Activated naive CD8-positive, alpha-beta T cell treated with anti-CD3 and anti-CD28 coated beads, Interleukin-2, amount 50 U/mL, for 24 hours (primary cell): Measurements from ENCODE around the gene GBE1.

ENCODE experiments used
- ATAC-seq: fragments of 150-1000 bp; cut with Tn5 transposase; one replicate; pipeline ENCODE4 v1.10.0; 2021
- DNase-seq: peaks from one replicate; pipeline ENCODE4 v3.0.0; 2021
- H3K27ac Mint-ChIP-seq: one replicate; pipeline ENCODE4 v1.8.0; 2021; ENCODE audit warnings: mild to moderate bottlenecking, mixed read lengths
- H3K27me3 Mint-ChIP-seq: one replicate; pipeline ENCODE4 v1.8.0; 2021; ENCODE audit warnings: mixed read lengths
- H3K36me3 Mint-ChIP-seq: one replicate; pipeline ENCODE4 v1.8.0; 2021; ENCODE audit warnings: low read depth, mixed read lengths
- H3K4me1 Mint-ChIP-seq: one replicate; pipeline ENCODE4 v1.8.0; 2021; ENCODE audit warnings: mixed read lengths
- H3K4me3 Mint-ChIP-seq: one replicate; pipeline ENCODE4 v1.8.0; 2021; ENCODE audit warnings: mild to moderate bottlenecking, moderate library complexity, mixed read lengths
- H3K9me3 Mint-ChIP-seq: one replicate; pipeline ENCODE4 v1.8.0; 2021; ENCODE audit warnings: mixed read lengths

GBE1 gene

GRCh38 chr3:81581966-81582599 is 179.4 kb downstream of the GBE1 start:
- Mint-ChIP-seq H3K4me1 (no peaks in the 10 kb centered on the region), H3K4me3 (no peak overlapping the region), H3K27me3 (no peaks in the 10 kb centered on the region), H3K27ac (no peak overlapping the region), H3K36me3 (peaks cover 11% of the 10 kb centered on the region), H3K9me3 (no peaks in the 10 kb centered on the region)
- ATAC-seq (no peak), DNase-seq (peak; percentile 14)

- no peaks in the 10 kb centered on the region for H3K27me3 Mint-ChIP-seq
- no peaks in the 10 kb centered on the region for H3K4me1 Mint-ChIP-seq
- DNase-seq (no peak), ATAC-seq (no peak)
- H3K9me3 Mint-ChIP-seq = no peaks in the 10 kb centered on the region
- H3K4me3 Mint-ChIP-seq = no peak overlapping the region
- peaks cover 15% of the 10 kb centered on the region for H3K36me3 Mint-ChIP-seq
- no peak overlapping the region for H3K27ac Mint-ChIP-seq
Observed at GRCh38 chr3:81580355-81580754, 181.1 kb downstream of the GBE1 start.

GRCh38 chr3:81579744-81580143 is 181.7 kb downstream of the GBE1 start:
- H3K27me3 Mint-ChIP-seq = no peaks in the 10 kb centered on the region

GRCh38 chr3:81572201-81572756 is 189.2 kb downstream of the GBE1 start:
- Mint-ChIP-seq H3K4me1 (no peaks in the 10 kb centered on the region), H3K9me3 (no peaks in the 10 kb centered on the region), H3K4me3 (no peak overlapping the region), H3K27ac (no peak overlapping the region), H3K27me3 (no peaks in the 10 kb centered on the region), H3K36me3 (peaks cover 35% of the 10 kb centered on the region)
- DNase-seq (no peak), ATAC-seq (no peak)

More at GRCh38 chr3:81579744-81580143, 181.7 kb downstream of the GBE1 start:
- Mint-ChIP-seq H3K27ac (no peak overlapping the region), H3K9me3 (no peaks in the 10 kb centered on the region), H3K4me3 (no peak overlapping the region), H3K4me1 (no peaks in the 10 kb centered on the region), H3K36me3 (peaks cover 15% of the 10 kb centered on the region)
- ATAC-seq (no peak), DNase-seq (no peak)

- Mint-ChIP-seq H3K27ac (no peak overlapping the region), H3K9me3 (peaks cover 22% of the 10 kb centered on the region), H3K36me3 (peaks cover 41% of the 10 kb centered on the region), H3K27me3 (no peaks in the 10 kb centered on the region), H3K4me3 (no peak overlapping the region), H3K4me1 (no peaks in the 10 kb centered on the region)
- DNase-seq = no peak
- ATAC-seq = no peak
Observed at GRCh38 chr3:81568378-81568777, 193.1 kb downstream of the GBE1 start.

GRCh38 chr3:81565041-81565440 is 196.4 kb downstream of the GBE1 start:
- Mint-ChIP-seq H3K9me3 (peaks cover 22% of the 10 kb centered on the region), H3K36me3 (peaks cover 32% of the 10 kb centered on the region), H3K4me3 (no peak overlapping the region), H3K27me3 (no peaks in the 10 kb centered on the region), H3K27ac (no peak overlapping the region), H3K4me1 (no peaks in the 10 kb centered on the region)
- ATAC-seq (no peak), DNase-seq (no peak)

- H3K4me1 Mint-ChIP-seq = no peaks in the 10 kb centered on the region
- no peaks in the 10 kb centered on the region for H3K27me3 Mint-ChIP-seq
- H3K27ac Mint-ChIP-seq = no peak overlapping the region
- peaks cover 12% of the 10 kb centered on the region for H3K36me3 Mint-ChIP-seq
- no peaks in the 10 kb centered on the region for H3K9me3 Mint-ChIP-seq
- H3K4me3 Mint-ChIP-seq = no peak overlapping the region
- ATAC-seq (no peak), DNase-seq (no peak)
Observed at GRCh38 chr3:81558106-81558505, 203.3 kb downstream of the GBE1 start.

GRCh38 chr3:81554801-81555200 is 206.6 kb downstream of the GBE1 start:
- Mint-ChIP-seq H3K9me3 (peaks cover 13% of the 10 kb centered on the region), H3K4me1 (no peaks in the 10 kb centered on the region), H3K27me3 (no peaks in the 10 kb centered on the region), H3K27ac (no peak overlapping the region), H3K36me3 (peaks cover 25% of the 10 kb centered on the region), H3K4me3 (no peak overlapping the region)
- no peak for ATAC-seq
- DNase-seq = no peak

- Mint-ChIP-seq H3K27me3 (no peaks in the 10 kb centered on the region), H3K9me3 (peaks cover 13% of the 10 kb centered on the region), H3K4me1 (no peaks in the 10 kb centered on the region), H3K4me3 (no peak overlapping the region), H3K36me3 (peaks cover 27% of the 10 kb centered on the region), H3K27ac (no peak overlapping the region)
- ATAC-seq = no peak
- no peak for DNase-seq
Observed at GRCh38 chr3:81554388-81554787, 207.1 kb downstream of the GBE1 start.

- DNase-seq (no peak), ATAC-seq (no peak)
- no peaks in the 10 kb centered on the region for H3K4me1 Mint-ChIP-seq
- H3K27me3 Mint-ChIP-seq = no peaks in the 10 kb centered on the region
- peaks cover 19% of the 10 kb centered on the region for H3K9me3 Mint-ChIP-seq
- peaks cover 39% of the 10 kb centered on the region for H3K36me3 Mint-ChIP-seq
- H3K27ac Mint-ChIP-seq = no peak overlapping the region
- no peak overlapping the region for H3K4me3 Mint-ChIP-seq
Observed at GRCh38 chr3:81550415-81550814, 211.0 kb downstream of the GBE1 start.

- Mint-ChIP-seq H3K27me3 (no peaks in the 10 kb centered on the region), H3K27ac (no peak overlapping the region), H3K36me3 (peaks cover 39% of the 10 kb centered on the region), H3K4me1 (no peaks in the 10 kb centered on the region), H3K9me3 (peaks cover 19% of the 10 kb centered on the region), H3K4me3 (no peak overlapping the region)
- ATAC-seq (no peak), DNase-seq (no peak)
Observed at GRCh38 chr3:81549831-81550230, 211.6 kb downstream of the GBE1 start.

- H3K9me3 Mint-ChIP-seq = peaks cover 19% of the 10 kb centered on the region
- H3K36me3 Mint-ChIP-seq = peaks cover 39% of the 10 kb centered on the region
- H3K4me3 Mint-ChIP-seq = no peak overlapping the region
- DNase-seq = no peak
- H3K27ac Mint-ChIP-seq = no peak overlapping the region
- no peaks in the 10 kb centered on the region for H3K27me3 Mint-ChIP-seq
- no peak for ATAC-seq
- no peaks in the 10 kb centered on the region for H3K4me1 Mint-ChIP-seq
Observed at GRCh38 chr3:81549388-81549787, 212.1 kb downstream of the GBE1 start.

GRCh38 chr3:81545572-81545971 is 215.9 kb downstream of the GBE1 start:
- Mint-ChIP-seq H3K9me3 (peaks cover 13% of the 10 kb centered on the region), H3K27ac (no peak overlapping the region), H3K36me3 (peaks cover 21% of the 10 kb centered on the region), H3K27me3 (no peaks in the 10 kb centered on the region), H3K4me3 (no peak overlapping the region), H3K4me1 (no peaks in the 10 kb centered on the region)
- no peak for ATAC-seq
- no peak for DNase-seq

GRCh38 chr3:81544385-81544784 is 217.1 kb downstream of the GBE1 start:
- no peaks in the 10 kb centered on the region for H3K27me3 Mint-ChIP-seq
- H3K27ac Mint-ChIP-seq = no peak overlapping the region
- H3K36me3 Mint-ChIP-seq = peaks cover 15% of the 10 kb centered on the region
- no peak for DNase-seq
- H3K4me1 Mint-ChIP-seq = no peaks in the 10 kb centered on the region
- H3K9me3 Mint-ChIP-seq = peaks cover 6% of the 10 kb centered on the region
- H3K4me3 Mint-ChIP-seq = no peak overlapping the region
- ATAC-seq = no peak

- Mint-ChIP-seq H3K36me3 (peaks cover 6% of the 10 kb centered on the region), H3K4me1 (no peaks in the 10 kb centered on the region), H3K27me3 (no peaks in the 10 kb centered on the region), H3K27ac (peak overlapping the region; percentile 47), H3K4me3 (no peak overlapping the region), H3K9me3 (no peaks in the 10 kb centered on the region)
- ATAC-seq (no peak), DNase-seq (no peak)
Observed at GRCh38 chr3:81540787-81541186, 220.7 kb downstream of the GBE1 start.

GRCh38 chr3:81531846-81532245 is 229.6 kb downstream of the GBE1 start:
- Mint-ChIP-seq H3K36me3 (peaks cover 71% of the 10 kb centered on the region), H3K27me3 (no peaks in the 10 kb centered on the region), H3K9me3 (peaks cover 29% of the 10 kb centered on the region), H3K27ac (no peak overlapping the region), H3K4me1 (no peaks in the 10 kb centered on the region), H3K4me3 (no peak overlapping the region)
- no peak for DNase-seq
- no peak for ATAC-seq
